Upper lobe of left lung (tissue), 6 donors: ENCODE data around the gene COL6A2. TPM values are rescaled to one million over a fixed set of nuclear protein-coding genes. Genes with fewer than 3 reads are reported as not detected.
"Not testable (repeated sequence)": the region's sequence is repeated elsewhere in the genome, so short reads cannot be mapped to it uniquely, and the experiment has no call there.

Source experiments
- ATAC-seq, 2 donors: fragments of 200-7000 bp; cut with Tn5 transposase; one replicate each; pipeline ENCODE4 v1.9.1; 2022; ENCODE audit warnings: mild to moderate bottlenecking in 2 of 2, moderate library complexity in 2 of 2; ENCODE audit not compliant: low FRiP score in 2 of 2
- DNase-seq, 2 donors: peaks; one replicate each; pipeline ENCODE4 v3.0.0-alpha.2; 2019 to 2020
- H3K27ac ChIP-seq, 4 donors: fragments of 200-600 bp; sonication (generic); one replicate each; pipeline ENCODE4 v1.5.1; 2016 to 2019
- H3K27me3 ChIP-seq, 4 donors: fragments of 200-600 bp; sonication (generic); one replicate each; pipeline ENCODE4 v1.5.1; 2017 to 2019
- H3K36me3 ChIP-seq, 4 donors: fragments of 200-600 bp; sonication (generic); one replicate each; pipeline ENCODE4 v1.5.1; 2016 to 2019
- H3K4me1 ChIP-seq, 4 donors: fragments of 200-600 bp; sonication (generic); one replicate each; pipeline ENCODE4 v1.5.1; 2018 to 2019
- H3K4me3 ChIP-seq, 4 donors: fragments of 200-600 bp; sonication (generic); one replicate each; pipeline ENCODE4 v1.5.1; 2017 to 2019; ENCODE audit warnings: mild to moderate bottlenecking in 2 of 4, moderate library complexity in 1 of 4
- H3K9me3 ChIP-seq, 4 donors: fragments of 200-600 bp; sonication (generic); one replicate each; pipeline ENCODE4 v1.5.1; 2018 to 2019
- EP300 ChIP-seq, 4 donors: sonication (generic); formaldehyde crosslinking; IDR thresholded peaks; one replicate each; pipeline ENCODE4 v1.5.1; 2017; ENCODE audit warnings: antibody characterized with exemption in 4 of 4, control low read depth in 2 of 4
- POLR2A ChIP-seq, 4 donors: fragments of 450-650 bp; IDR thresholded peaks; one replicate each; pipeline ENCODE4 v1.5.1; 2016 to 2017; ENCODE audit warnings: antibody characterized with exemption in 4 of 4, mild to moderate bottlenecking in 2 of 4
- POLR2AphosphoS5 ChIP-seq, 2 donors: sonication (generic); formaldehyde crosslinking; IDR thresholded peaks; one replicate each; pipeline ENCODE4 v1.5.1; 2017; ENCODE audit warnings: antibody characterized with exemption in 2 of 2
- WGBS, 2 donors: methylation state at CpG; one replicate each; pipeline ENCODE4 v1.1.5; 2017 to 2018; 5-methylcytosine and 5-hydroxymethylcytosine counted together
- total RNA-seq, 6 donors: library from RNA; depleted of rRNA in 4 of 6; stranded (reverse); fragments of >200 nt in 4 of 6; gene quantifications; one replicate each; pipeline versions ENCODE4 v1.1.0 to v1.2.1, GENCODE V29; 2016 to 2021
- TF ChIP-seq, protein P1 (sequence below), 6 experiments: fragments of 450-650 bp in 4 of 6; fragments of 200-600 bp in 2 of 6; sonication (generic) in 2 of 6; IDR thresholded peaks; one replicate each; pipeline ENCODE4 v1.5.1; 2016 to 2019; ENCODE audit warnings: antibody characterized with exemption in 6 of 6
- donor health status: DM: no; HTN: no; CAD: no; lungs with moderate emphysema.
- donor health status: DM: no; HTN: yes; CAD: no; lungs with severe emphysema.

COL6A2 gene
- total RNA-seq, 6 donors from 2014 or later = 105 to 522 (median 304) TPM

DNA sequence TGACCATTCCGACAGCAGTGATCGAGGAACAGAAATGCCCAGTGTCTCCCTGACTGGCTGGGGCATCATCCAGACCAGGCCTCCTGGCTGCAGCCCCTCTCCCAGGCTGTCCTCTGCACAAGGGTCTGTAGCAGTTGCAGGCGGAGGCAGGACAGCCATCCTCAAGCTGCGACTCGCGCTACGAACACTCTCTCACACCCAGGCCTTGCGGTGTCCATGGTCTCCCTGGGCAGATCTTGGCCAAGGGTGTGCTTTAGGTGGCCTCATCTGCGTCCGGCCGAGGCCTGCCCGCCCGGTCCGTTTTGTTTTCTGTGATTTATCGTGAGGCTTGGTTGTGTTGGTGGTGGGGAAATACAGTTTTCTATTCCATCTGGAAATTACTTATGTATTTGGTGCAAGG is 41.8 kb downstream of the COL6A2 start:
- ATAC-seq = no peak
- Histone ChIP-seq H3K27ac (no peak overlapping the region), H3K4me1 (peaks cover 0 to 6% (median 5%) of the 10 kb centered on the region in 4 donors), H3K27me3 (no peaks in the 10 kb centered on the region), H3K9me3 (no peaks in the 10 kb centered on the region), H3K36me3 (no peaks in the 10 kb centered on the region), H3K4me3 (no peak overlapping the region)
- WGBS, 2 donors = 92 to 93% methylated on average over 7 to 15 of the region's 15 CpGs
- TF ChIP-seq, protein P1, sequence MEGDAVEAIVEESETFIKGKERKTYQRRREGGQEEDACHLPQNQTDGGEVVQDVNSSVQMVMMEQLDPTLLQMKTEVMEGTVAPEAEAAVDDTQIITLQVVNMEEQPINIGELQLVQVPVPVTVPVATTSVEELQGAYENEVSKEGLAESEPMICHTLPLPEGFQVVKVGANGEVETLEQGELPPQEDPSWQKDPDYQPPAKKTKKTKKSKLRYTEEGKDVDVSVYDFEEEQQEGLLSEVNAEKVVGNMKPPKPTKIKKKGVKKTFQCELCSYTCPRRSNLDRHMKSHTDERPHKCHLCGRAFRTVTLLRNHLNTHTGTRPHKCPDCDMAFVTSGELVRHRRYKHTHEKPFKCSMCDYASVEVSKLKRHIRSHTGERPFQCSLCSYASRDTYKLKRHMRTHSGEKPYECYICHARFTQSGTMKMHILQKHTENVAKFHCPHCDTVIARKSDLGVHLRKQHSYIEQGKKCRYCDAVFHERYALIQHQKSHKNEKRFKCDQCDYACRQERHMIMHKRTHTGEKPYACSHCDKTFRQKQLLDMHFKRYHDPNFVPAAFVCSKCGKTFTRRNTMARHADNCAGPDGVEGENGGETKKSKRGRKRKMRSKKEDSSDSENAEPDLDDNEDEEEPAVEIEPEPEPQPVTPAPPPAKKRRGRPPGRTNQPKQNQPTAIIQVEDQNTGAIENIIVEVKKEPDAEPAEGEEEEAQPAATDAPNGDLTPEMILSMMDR (IDR thresholded peaks at IDR 0.05) = no peak
- TF ChIP-seq POLR2A (IDR thresholded peaks at IDR 0.05) (no peak), POLR2AphosphoS5 (IDR thresholded peaks at IDR 0.05) (no peak)
- peak in 1 of 2 donors; percentile 72 for DNase-seq

DNA sequence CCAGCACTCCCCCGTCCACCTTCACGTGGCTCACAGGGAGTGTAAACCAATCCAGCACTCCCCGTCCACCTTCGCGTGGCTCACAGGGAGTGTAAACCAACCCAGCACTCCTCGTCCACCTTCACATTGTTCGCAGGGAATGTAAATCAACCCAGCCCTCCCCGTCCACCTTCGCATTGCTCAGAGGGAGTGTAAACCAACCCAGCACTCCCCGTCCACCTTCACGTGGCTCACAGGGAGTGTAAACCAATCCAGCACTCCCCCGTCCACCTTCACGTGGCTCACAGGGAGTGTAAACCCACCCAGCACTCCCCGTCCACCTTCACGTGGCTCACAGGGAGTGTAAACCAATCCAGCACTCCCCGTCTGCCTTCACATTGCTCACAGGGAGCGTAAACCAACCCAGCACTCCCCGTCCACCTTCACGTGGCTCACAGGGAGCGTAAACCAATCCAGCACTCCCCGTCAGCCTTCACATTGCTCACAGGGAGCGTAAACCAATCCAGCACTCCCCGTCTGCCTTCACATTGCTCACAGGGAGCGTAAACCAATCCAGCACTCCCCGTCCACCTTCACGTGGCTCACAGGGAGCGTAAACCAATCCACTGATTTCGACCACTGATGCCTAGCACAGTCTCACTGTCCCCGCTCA is 42.6 kb downstream of the COL6A2 start:
- DNase-seq, H3K36me3 ChIP-seq, ATAC-seq, H3K4me3 ChIP-seq, H3K27ac ChIP-seq, H3K4me1 ChIP-seq, H3K9me3 ChIP-seq, H3K27me3 ChIP-seq: not testable (repeated sequence)
- WGBS, 2 donors = 55 to 60% methylated on average over 29 of the region's 29 CpGs

DNA sequence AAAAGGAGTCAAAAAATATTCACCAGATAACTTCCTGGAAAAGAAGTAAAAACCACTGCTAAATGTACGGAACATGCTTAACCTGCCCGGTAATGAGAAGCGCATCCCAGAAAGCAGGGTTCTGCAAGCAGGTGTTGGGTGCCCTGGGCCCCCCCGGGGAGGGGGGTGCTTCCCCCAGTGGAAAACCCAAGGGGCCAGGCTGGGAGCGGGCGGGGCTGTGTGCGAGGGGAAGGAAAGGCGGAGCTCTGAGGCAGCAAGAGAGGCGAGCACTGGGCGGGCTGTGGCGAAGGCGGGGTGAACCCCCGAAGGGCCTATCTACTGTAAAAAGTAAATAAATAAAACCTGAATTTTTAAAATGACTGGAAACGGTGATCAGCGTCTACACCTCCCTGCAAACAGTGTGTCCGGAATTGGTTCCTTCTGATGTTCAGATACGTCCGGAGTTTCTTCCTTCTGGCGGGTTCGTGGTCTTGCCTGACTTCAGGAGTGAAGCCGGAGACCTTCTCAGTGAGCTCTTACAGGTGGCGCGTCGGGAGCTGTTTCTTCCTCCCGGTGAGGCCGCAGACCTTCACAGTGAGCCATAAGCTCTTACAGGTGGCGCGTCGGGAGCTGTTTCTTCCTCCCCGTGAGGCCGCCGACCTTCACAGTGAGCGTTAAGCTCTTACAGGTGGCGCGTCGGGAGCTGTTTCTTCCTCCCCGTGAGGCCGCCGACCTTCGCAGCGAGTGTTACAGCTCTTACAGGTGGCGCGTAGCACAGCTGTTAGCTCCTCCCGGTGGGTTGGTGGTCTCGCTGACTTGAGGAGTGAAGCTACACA is 44.1 kb downstream of the COL6A2 start:
- no peak overlapping the region for H3K27ac ChIP-seq
- DNase-seq (peak in 1 of 2 donors; percentile 81), ATAC-seq (no peak)
- H3K27me3 ChIP-seq = no peaks in the 10 kb centered on the region
- no peaks in the 10 kb centered on the region for H3K36me3 ChIP-seq
- TF ChIP-seq, protein P1 (IDR thresholded peaks at IDR 0.05) = no peak
- TF ChIP-seq POLR2AphosphoS5 (IDR thresholded peaks at IDR 0.05) (no peak), EP300 (IDR thresholded peaks at IDR 0.05) (no peak), POLR2A (IDR thresholded peaks at IDR 0.05) (no peak)
- no peaks in the 10 kb centered on the region for H3K9me3 ChIP-seq
- no peak overlapping the region for H3K4me3 ChIP-seq
- WGBS, 2 donors = 88 to 91% methylated on average over 42 to 43 of the region's 45 CpGs
- H3K4me1 ChIP-seq = peaks cover 0 to 6% (median 5%) of the 10 kb centered on the region in 4 donors

DNA sequence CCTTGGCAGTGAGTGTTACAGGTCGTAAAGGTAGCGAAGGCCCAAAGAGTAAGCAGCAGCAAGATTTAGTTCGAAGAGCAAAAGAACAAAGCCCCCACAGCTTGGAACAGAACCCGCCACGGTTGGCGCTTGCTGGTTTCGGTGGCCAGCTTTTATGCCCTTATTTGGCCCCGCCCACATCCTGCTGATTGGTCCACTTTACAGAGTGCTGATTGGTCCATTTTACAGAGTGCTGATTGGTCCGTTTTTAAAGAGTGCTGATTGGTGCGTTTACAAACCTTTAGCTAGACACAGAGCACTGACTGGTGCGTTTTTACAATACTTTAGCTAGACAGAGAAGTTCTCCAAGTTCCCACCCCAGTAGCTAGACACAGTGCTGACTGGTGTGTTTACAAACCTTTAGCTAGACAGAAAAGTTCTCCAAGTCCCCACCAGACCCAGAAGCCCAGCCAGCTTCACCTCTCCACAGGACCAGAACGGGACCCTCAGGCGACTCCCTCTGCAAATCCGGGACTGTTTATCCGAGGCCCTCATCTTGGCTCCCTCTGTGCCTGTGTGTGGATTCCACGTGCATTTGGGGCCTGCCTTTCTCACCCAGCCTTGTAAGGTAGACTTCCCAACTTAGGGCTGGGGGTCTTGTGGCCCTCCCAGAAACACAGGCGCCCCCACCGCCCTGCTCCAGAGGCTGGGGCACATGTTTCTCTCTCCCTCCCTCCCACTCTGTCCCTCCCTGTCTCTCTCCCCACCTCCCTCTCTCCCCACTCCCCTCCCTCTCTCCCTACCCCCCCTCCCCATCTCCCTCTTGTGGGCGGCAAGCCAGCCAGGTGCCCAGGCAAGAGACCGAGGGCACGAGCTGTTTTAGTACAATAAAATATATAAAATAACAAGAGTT is 44.9 kb downstream of the COL6A2 start:
- DNase-seq = no peak
- H3K27ac ChIP-seq = no peak overlapping the region
- no peak for ATAC-seq
- H3K27me3 ChIP-seq = no peaks in the 10 kb centered on the region
- TF ChIP-seq POLR2A (IDR thresholded peaks at IDR 0.05) (no peak), POLR2AphosphoS5 (IDR thresholded peaks at IDR 0.05) (no peak), EP300 (IDR thresholded peaks at IDR 0.05) (no peak)
- TF ChIP-seq, protein P1 (IDR thresholded peaks at IDR 0.05) = no peak
- no peaks in the 10 kb centered on the region for H3K9me3 ChIP-seq
- peaks cover 0 to 6% (median 5%) of the 10 kb centered on the region in 4 donors for H3K4me1 ChIP-seq
- WGBS, 2 donors = 79 to 85% methylated on average over 19 to 21 of the region's 21 CpGs
- no peaks in the 10 kb centered on the region for H3K36me3 ChIP-seq
- no peak overlapping the region for H3K4me3 ChIP-seq
